Body of pancreas (tissue), 4 donors: ENCODE results near the gene TTF1.

ENCODE experiments used
- CTCF ChIP-seq, 7 experiments: fragments of 450-650 bp in 4 of 7; fragments of 200-600 bp in 3 of 7; sonication (generic) in 3 of 7; IDR thresholded peaks; one replicate each; pipeline ENCODE4 v1.5.1; 2016 to 2019; ENCODE audit warnings: antibody characterized with exemption in 7 of 7
- POLR2A ChIP-seq, 3 donors: fragments of 450-650 bp; IDR thresholded peaks; one replicate each; pipeline ENCODE4 v1.6.1; 2016; ENCODE audit warnings: antibody characterized with exemption in 3 of 3, mild to moderate bottlenecking in 2 of 3

- TF ChIP-seq CTCF (IDR thresholded peaks at IDR 0.05) (no peak), POLR2A (IDR thresholded peaks at IDR 0.05) (no peak)
Measured at GRCh38 chr9:132439153-132439552, 32.5 kb upstream of the TTF1 start.
